K562 (cell line): Measurements from ENCODE around the gene UQCRC2. TPM values are rescaled to one million over a fixed set of nuclear protein-coding genes. Genes with fewer than 3 reads are reported as not detected.
A peak's percentile ranks its signal among the peaks of the same experiment; 100 is the strongest.

Experiments
- BRD9 ChIP-seq: fragments of 450-650 bp; IDR thresholded peaks from 2 replicates; pipeline ENCODE4 v1.6.1; 2018; ENCODE audit warnings: low read depth; ENCODE audit not compliant: partially characterized antibody
- CREB3L1 ChIP-seq: fragments of 450-650 bp; IDR thresholded peaks from 2 replicates; pipeline ENCODE4 v1.6.1; 2014; ENCODE audit warnings: low read depth, mild to moderate bottlenecking, moderate library complexity, borderline replicate concordance
- ETV1 ChIP-seq: fragments of 450-650 bp; conservative IDR thresholded peaks from 2 replicates; pipeline ENCODE4 v1.6.1; 2016; ENCODE audit warnings: missing genetic modification characterization, control low read depth, low read depth, missing compliant biosample characterization
- HINFP ChIP-seq: fragments of 450-650 bp; conservative IDR thresholded peaks from 2 replicates; pipeline ENCODE4 v1.6.1; 2016; ENCODE audit warnings: missing genetic modification characterization, low read depth, mild to moderate bottlenecking, control low read depth, missing compliant biosample characterization
- KHSRP ChIP-seq: fragments of 450-650 bp; IDR thresholded peaks from 2 replicates; pipeline ENCODE4 v1.6.1; 2017
- MCM3 ChIP-seq: fragments of 450-650 bp; IDR thresholded peaks from 2 replicates; pipeline ENCODE4 v1.6.1; 2016
- PHF8 ChIP-seq: fragments of 200-600 bp; sonication (generic); IDR thresholded peaks from 2 replicates; pipeline ENCODE4 v1.6.1; 2012; ENCODE audit warnings: mixed run types, mild to moderate bottlenecking, inconsistent platforms, low read length, moderate library complexity, borderline replicate concordance
- PHTF2 ChIP-seq: fragments of 250-450 bp; sonication (Bioruptor Pico); IDR thresholded peaks from 2 replicates; pipeline ENCODE4 v1.5.0; 2021; ENCODE audit warnings: mild to moderate bottlenecking
- RBM22 ChIP-seq: fragments of 200-400 bp; formaldehyde crosslinking; IDR thresholded peaks from 2 replicates; pipeline ENCODE4 v1.6.1; 2018; ENCODE audit warnings: low read length, low read depth; ENCODE audit not compliant: poor library complexity, severe bottlenecking
- SMAD4 ChIP-seq: fragments of 250-450 bp; sonication (Bioruptor Pico); conservative IDR thresholded peaks from 2 replicates; pipeline ENCODE4 v1.8.0; 2021; ENCODE audit warnings: inconsistent platforms, mild to moderate bottlenecking, moderate library complexity
- THRB ChIP-seq: fragments of 450-650 bp; formaldehyde crosslinking; conservative IDR thresholded peaks from 2 replicates; pipeline ENCODE4 v1.4.0; 2022; ENCODE audit warnings: mild to moderate bottlenecking, missing genetic modification characterization
- YY1 ChIP-seq, 3 experiments: IDR thresholded peaks; 2 replicates each; pipeline ENCODE4 v1.6.1; 2011; ENCODE audit warnings: low read length in 2 of 3, mild to moderate bottlenecking in 2 of 3, moderate library complexity in 2 of 3, borderline replicate concordance in 1 of 3, control low read depth in 1 of 3, low read depth in 1 of 3; ENCODE audit not compliant: insufficient read depth in 3 of 3, insufficient replicate concordance in 2 of 3, control insufficient read depth in 1 of 3, insufficient read length in 1 of 3; ENCODE audit errors: extremely low read depth in 1 of 3
- ZNF324 ChIP-seq: fragments of 250-450 bp; sonication (Bioruptor Pico); IDR thresholded peaks from 2 replicates; pipeline ENCODE4 v1.4.0; 2020; ENCODE audit warnings: mild to moderate bottlenecking
- ZZZ3 ChIP-seq: fragments of 450-650 bp; IDR thresholded peaks from 2 replicates; pipeline ENCODE4 v1.6.1; 2016; ENCODE audit warnings: antibody characterized with exemption, mild to moderate bottlenecking, moderate library complexity
- polyA plus RNA-seq, 8 experiments: library from polyadenylated mRNA; depleted of rRNA in 4 of 8; stranded (reverse) in 5 of 8; unstranded in 3 of 8; fragments of >200 nt; fragmentation: Nextera tagmentation in 2 of 8; fragmentation: Illumina TruSeq in 1 of 8; extraction: Ambion mirVana in 2 of 8; extraction: Trizol in 1 of 8; gene quantifications; 2 replicates each; pipeline versions ENCODE4 v1.2.1 to v1.2.3, GENCODE V29; 2011 to 2014; ENCODE audit warnings: inconsistent platforms in 1 of 8, missing spikeins in 1 of 8
- total RNA-seq, 7 experiments: library from RNA; depleted of rRNA in 6 of 7; stranded (reverse); fragments of >200 nt in 6 of 7; fragmentation: Illumina TruSeq in 2 of 7; extraction: Trizol in 2 of 7; gene quantifications; 2 replicates each; pipeline versions ENCODE4 v1.2.1 to v1.2.3, GENCODE V29; 2011 to 2021; ENCODE audit warnings: low replicate concordance in 1 of 7

The UQCRC2 gene
- total and polyA plus RNA-seq, 9 of the 15 experiments (the other 6 are each of a cell fraction or from before 2014, with no cell fraction given), result 177 to 516 (median 319) TPM

- TF ChIP-seq SMAD4 (CRISPR knock-in tag) (no peak), KHSRP (no peak), ZZZ3 (no peak), YY1 (IDR thresholded peaks at IDR 0.05; ENCODE audit: borderline replicate concordance in 1 of 3, control insufficient read depth in 1 of 3, extremely low read depth in 1 of 3, insufficient read depth in 3 of 3, insufficient read length in 1 of 3, insufficient replicate concordance in 2 of 3, low read depth in 1 of 3, low read length in 2 of 3) (no peak), BRD9 (no peak), ZNF324 (CRISPR knock-in tag) (no peak), HINFP (tag) (no peak), CREB3L1 (no peak), THRB (CRISPR knock-in tag) (0 out of 2 replicates have a peak, but pooled peaks have one; percentile 34), PHF8 (no peak), PHTF2 (CRISPR knock-in tag) (no peak), RBM22 (no peak), ETV1 (no peak), MCM3 (no peak)
Measured at GRCh38 chr16:21987498-21987897, 34.3 kb downstream of the UQCRC2 start (continued).
